GM12878 (cell line): ENCODE data around the gene MEGF11. TPM values are rescaled to one million over a fixed set of nuclear protein-coding genes. Genes with fewer than 3 reads are reported as not detected.

Experiments used
- ATAC-seq: fragments of 200-7000 bp; cut with Tn5 transposase; 3 replicates; pipeline ENCODE4 v1.9.1; 2020; ENCODE audit warnings: mild to moderate bottlenecking, moderate library complexity
- BruUV-seq: library from RNA; stranded (reverse); fragments of 400-500 nt; replicated peaks from 2 replicates; lab custom pipeline; 2021; lab: Mats Ljungman, UMichigan
- CTCF ChIA-PET: fragments of 300-600 bp; sonication (Branson Sonifier 250); formaldehyde crosslinking; extraction: SDS; loops from one replicate; lab custom pipeline; 2021; ENCODE audit warnings: inconsistent platforms; lab: Yijun Ruan, JAX
- POLR2A ChIA-PET: fragments of 350-600 bp; formaldehyde crosslinking; extraction: SDS; loops from one replicate; lab custom pipeline; 2021; ENCODE audit warnings: inconsistent platforms; lab: Charles Lee
- RAD21 ChIA-PET: fragments of 300-600 bp; sonication (Branson Sonifier 250); formaldehyde crosslinking; loops from one replicate; lab custom pipeline; 2023; ENCODE audit warnings: antibody characterized with exemption; ENCODE audit not compliant: unreplicated experiment; lab: Charles Lee
- SMC1A ChIA-PET: fragments of 300-600 bp; sonication (Branson Sonifier 250); formaldehyde crosslinking; loops from one replicate; lab custom pipeline; 2023; ENCODE audit not compliant: unreplicated experiment, uncharacterized antibody; lab: Charles Lee
- DNase-seq: peaks from one replicate; pipeline ENCODE4 v3.0.0-alpha.2; 2011; ENCODE audit warnings: low read depth, low spot score
- FAIRE-seq: peaks from 3 replicates; lab custom pipeline; 2011; peaks lifted over from hg19 to GRCh38; lab: Jason Lieb, UNC
- H2AFZ ChIP-seq: 2 replicates; pipeline ENCODE4 v1.6.0; 2011; ENCODE audit warnings: low read depth, low read length, control low read depth; ENCODE audit not compliant: control insufficient read depth
- H3K27ac ChIP-seq: 2 replicates; pipeline ENCODE4 v1.5.1; 2011; ENCODE audit warnings: control low read depth; ENCODE audit not compliant: control insufficient read depth, insufficient read depth
- H3K27me3 ChIP-seq, 2 experiments: replicated peaks in 1 of 2; 2 replicates each; pipeline versions ENCODE4 v1.6.0 to v1.6.1; 2011; ENCODE audit warnings: low read length in 1 of 2; ENCODE audit not compliant: control insufficient read depth in 2 of 2, insufficient read depth in 2 of 2
- H3K36me3 ChIP-seq, 2 experiments: 2 replicates each; pipeline ENCODE4 v1.5.1; 2011; ENCODE audit warnings: low read length in 1 of 2; ENCODE audit not compliant: control insufficient read depth in 2 of 2, insufficient read depth in 2 of 2
- H3K4me1 ChIP-seq: 2 replicates; pipeline ENCODE4 v1.6.1; 2011; ENCODE audit warnings: mild to moderate bottlenecking, low read length, moderate library complexity, mixed read lengths; ENCODE audit not compliant: control insufficient read depth, insufficient read depth
- H3K4me2 ChIP-seq: 2 replicates; pipeline ENCODE4 v1.6.0; 2011; ENCODE audit warnings: control low read depth; ENCODE audit not compliant: control insufficient read depth, insufficient read depth
- H3K4me3 ChIP-seq: fragments of 200-600 bp; sonication (generic); 2 replicates; pipeline ENCODE4 v1.5.1; 2016
- H3K79me2 ChIP-seq: 2 replicates; pipeline ENCODE4 v1.6.0; 2011; ENCODE audit warnings: low read length; ENCODE audit not compliant: control insufficient read depth, insufficient read depth
- H3K9ac ChIP-seq: 2 replicates; pipeline ENCODE4 v1.8.0; 2011; ENCODE audit warnings: low read length, control low read depth, mixed read lengths; ENCODE audit not compliant: control insufficient read depth, insufficient read depth
- H3K9me3 ChIP-seq: replicated peaks from 3 replicates; pipeline ENCODE4 v1.5.1; 2011; ENCODE audit warnings: mild to moderate bottlenecking, low read length; ENCODE audit not compliant: control insufficient read depth, insufficient read depth
- H4K20me1 ChIP-seq: 2 replicates; pipeline ENCODE4 v1.6.0; 2011; ENCODE audit not compliant: control insufficient read depth, insufficient read depth
- JUND ChIP-seq: IDR thresholded peaks from 2 replicates; pipeline ENCODE4 v1.6.1; 2012; ENCODE audit warnings: low read depth, mild to moderate bottlenecking, low read length, improper control_type of control experiment, moderate library complexity
- MTA3 ChIP-seq: IDR thresholded peaks from 2 replicates; pipeline ENCODE4 v1.6.1; 2012; ENCODE audit warnings: low read length, inconsistent platforms, borderline replicate concordance
- POLR2AphosphoS2 ChIP-seq: IDR thresholded peaks from 2 replicates; pipeline ENCODE4 v1.6.1; 2011; ENCODE audit warnings: low read depth, mild to moderate bottlenecking, low read length, improper control_type of control experiment, moderate library complexity
- RELA ChIP-seq: fragments of 450-650 bp; IDR thresholded peaks from 2 replicates; pipeline ENCODE4 v1.8.0; 2014; ENCODE audit warnings: borderline replicate concordance; ENCODE audit not compliant: partially characterized antibody
- TCF12 ChIP-seq: IDR thresholded peaks from 2 replicates; pipeline ENCODE4 v1.6.1; 2011; ENCODE audit warnings: low read depth, mild to moderate bottlenecking, low read length
- WGBS: methylation state at CpG from one replicate; pipeline ENCODE4 v1.1.6; 2016; ENCODE audit warnings: low lambda C conversion rate; ENCODE audit not compliant: insufficient replicate concordance, insufficient coverage; ENCODE audit errors: missing lambda C conversion rate; 5-methylcytosine and 5-hydroxymethylcytosine counted together
- in situ Hi-C: fragments of 300-500 bp; cut with MboI; formaldehyde crosslinking; loops from 9 replicates; pipeline ENCODE4 v1.14.3; 2018; ENCODE audit warnings: mixed read lengths
- intact Hi-C: fragments of 100-400 bp; cut with micrococcal nuclease; formaldehyde crosslinking; loops from one replicate; pipeline ENCODE4 v1.14.2; 2022; ENCODE audit not compliant: unreplicated experiment
- polyA plus RNA-seq, 11 experiments: library from polyadenylated mRNA; depleted of rRNA in 4 of 11; unstranded in 6 of 11; stranded (reverse) in 5 of 11; fragments of >200 nt; fragmentation: Nextera tagmentation in 4 of 11; fragmentation: Illumina TruSeq in 1 of 11; extraction: Ambion mirVana in 4 of 11; extraction: Trizol in 1 of 11; gene quantifications; 1 replicate in 1 of 11; 2 replicates in 10 of 11; pipeline versions ENCODE4 v1.2.1 to v1.2.3, GENCODE V29; 2011 to 2016; ENCODE audit warnings: inconsistent platforms in 2 of 11, missing spikeins in 2 of 11, low read depth in 1 of 11
- total RNA-seq, 4 experiments: library from RNA; depleted of rRNA in 3 of 4; stranded (reverse); fragments of >200 nt in 3 of 4; fragmentation: Illumina TruSeq in 1 of 4; extraction: Trizol in 1 of 4; gene quantifications; 2 replicates each; pipeline versions ENCODE4 v1.2.1 to v1.2.3, GENCODE V29; 2013 to 2021
- TF ChIP-seq, protein P1 (sequence below), 3 experiments: IDR thresholded peaks in 2 of 3; conservative IDR thresholded peaks in 1 of 3; 2 replicates each; pipeline ENCODE4 v1.5.1; 2011; ENCODE audit warnings: low read depth in 3 of 3, low read length in 3 of 3, mild to moderate bottlenecking in 3 of 3, control low read depth in 2 of 3, moderate library complexity in 2 of 3, inconsistent platforms in 1 of 3, mixed read lengths in 1 of 3; ENCODE audit not compliant: control insufficient read depth in 2 of 3, insufficient read depth in 1 of 3; ENCODE audit errors: extremely low read depth in 1 of 3

MEGF11 gene
- total and polyA plus RNA-seq, 10 of the 15 experiments (the other 5 are each of a cell fraction or from before 2014, with no cell fraction given): 0.03 to 1.7 (median 0.49) TPM

DNA sequence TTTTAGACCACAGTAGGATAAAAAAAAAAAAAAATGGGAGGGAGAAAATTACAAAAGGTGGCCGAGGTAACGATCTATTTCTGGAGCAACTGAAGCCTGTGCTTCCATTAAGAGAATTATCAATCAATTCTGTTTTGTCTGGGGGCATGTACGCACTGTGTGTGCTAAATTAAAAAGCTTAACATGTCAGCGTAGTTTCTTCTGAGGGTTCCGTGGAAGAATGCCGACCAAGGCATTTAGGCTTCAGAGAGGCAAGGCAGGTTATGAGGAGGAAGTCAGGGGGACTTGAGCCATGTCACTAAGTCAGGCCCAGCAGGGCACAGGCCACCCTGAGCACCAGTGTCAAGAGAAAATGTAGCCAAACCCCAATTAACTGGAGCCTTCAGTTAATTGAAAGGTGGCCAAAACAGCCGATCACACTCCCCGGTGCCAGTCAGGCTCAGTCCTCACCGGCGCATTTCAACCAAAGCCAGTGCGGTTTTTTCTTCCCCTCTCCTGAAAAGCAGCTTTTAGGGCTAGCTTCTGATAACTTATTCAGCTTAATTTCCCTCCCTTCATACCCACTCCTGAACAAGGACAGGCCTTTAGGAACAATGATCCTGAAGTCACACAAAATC, 113.9 kb downstream of the MEGF11 start:
- CTCF ChIA-PET: interaction anchor here (0.5 to 0.9 kb wide), 2 partner anchors 22 to 440 kb away, joined by 3 to 4 read pairs; no protein-coding TSS in a partner anchor
- 55% methylated on average over 11 of the region's 11 CpGs for WGBS

More for the DNA sequence above, 113.9 kb downstream of the MEGF11 start:
- ATAC-seq (no peak), DNase-seq (no peak), FAIRE-seq (no peak)
- ChIA-PET SMC1A (no interaction called here), POLR2A (no interaction called here), RAD21 (no interaction called here)
- H3K9me3 ChIP-seq: no peaks in the 10 kb centered on the region
- H3K4me2 ChIP-seq: no peak overlapping the region
- no peak overlapping the region for H3K9ac ChIP-seq
- no peaks in the 10 kb centered on the region for H3K4me1 ChIP-seq
- no peaks in the 10 kb centered on the region; a peak in 1 of 4 replicates for H3K27me3 ChIP-seq
- H3K4me3 ChIP-seq: no peak overlapping the region
- in situ Hi-C loops (no loop called here), intact Hi-C loops (no loop called here)
- BruUV-seq: no TSS peak
- H3K79me2 ChIP-seq: no peaks in the 10 kb centered on the region
- TF ChIP-seq, protein P1, sequence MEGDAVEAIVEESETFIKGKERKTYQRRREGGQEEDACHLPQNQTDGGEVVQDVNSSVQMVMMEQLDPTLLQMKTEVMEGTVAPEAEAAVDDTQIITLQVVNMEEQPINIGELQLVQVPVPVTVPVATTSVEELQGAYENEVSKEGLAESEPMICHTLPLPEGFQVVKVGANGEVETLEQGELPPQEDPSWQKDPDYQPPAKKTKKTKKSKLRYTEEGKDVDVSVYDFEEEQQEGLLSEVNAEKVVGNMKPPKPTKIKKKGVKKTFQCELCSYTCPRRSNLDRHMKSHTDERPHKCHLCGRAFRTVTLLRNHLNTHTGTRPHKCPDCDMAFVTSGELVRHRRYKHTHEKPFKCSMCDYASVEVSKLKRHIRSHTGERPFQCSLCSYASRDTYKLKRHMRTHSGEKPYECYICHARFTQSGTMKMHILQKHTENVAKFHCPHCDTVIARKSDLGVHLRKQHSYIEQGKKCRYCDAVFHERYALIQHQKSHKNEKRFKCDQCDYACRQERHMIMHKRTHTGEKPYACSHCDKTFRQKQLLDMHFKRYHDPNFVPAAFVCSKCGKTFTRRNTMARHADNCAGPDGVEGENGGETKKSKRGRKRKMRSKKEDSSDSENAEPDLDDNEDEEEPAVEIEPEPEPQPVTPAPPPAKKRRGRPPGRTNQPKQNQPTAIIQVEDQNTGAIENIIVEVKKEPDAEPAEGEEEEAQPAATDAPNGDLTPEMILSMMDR (IDR thresholded peaks at IDR 0.05 in 2 of 3, conservative IDR thresholded peaks at IDR 0.05 in 1 of 3; ENCODE audit: control insufficient read depth in 2 of 3, extremely low read depth in 1 of 3, insufficient read depth in 1 of 3, low read depth in 3 of 3, low read length in 3 of 3): no peak
- TF ChIP-seq MTA3: no peak
- no peak for TF ChIP-seq RELA
- TF ChIP-seq JUND: no peak
- no peak for TF ChIP-seq TCF12
- no peak for TF ChIP-seq POLR2AphosphoS2
- no peaks in the 10 kb centered on the region for H4K20me1 ChIP-seq
- H2AFZ ChIP-seq: no peak overlapping the region
- H3K36me3 ChIP-seq: no peaks in the 10 kb centered on the region
- no peak overlapping the region for H3K27ac ChIP-seq
